Esophagus squamous epithelium (tissue), 5 donors: Measurements from ENCODE around the gene IL1RAPL1. TPM values are rescaled to one million over a fixed set of nuclear protein-coding genes. Genes with fewer than 3 reads are reported as not detected.

Experiments
- DNase-seq: peaks from one replicate; lab custom pipeline; 2025; lab: John Stamatoyannopoulos, UW
- H3K27ac ChIP-seq, 4 donors: fragments of 200-600 bp; sonication (generic); one replicate each; pipeline ENCODE4 v1.5.1; 2016 to 2019; ENCODE audit warnings: mild to moderate bottlenecking in 1 of 4
- H3K27me3 ChIP-seq, 4 donors: fragments of 200-600 bp; sonication (generic); 1 replicate in 3 of 4; 2 replicates in 1 of 4; pipeline versions ENCODE4 v1.5.1 to v1.6.0; 2017 to 2021; ENCODE audit warnings: antibody characterized with exemption in 1 of 4
- H3K36me3 ChIP-seq, 3 donors: fragments of 200-600 bp; sonication (generic); one replicate each; pipeline ENCODE4 v1.5.1; 2016 to 2019
- H3K4me1 ChIP-seq, 3 donors: fragments of 200-600 bp; sonication (generic); one replicate each; pipeline ENCODE4 v1.5.1; 2017 to 2019
- H3K4me3 ChIP-seq, 4 donors: fragments of 200-600 bp; sonication (generic); 1 replicate in 3 of 4; 2 replicates in 1 of 4; pipeline ENCODE4 v1.5.1; 2016 to 2019; ENCODE audit warnings: mild to moderate bottlenecking in 2 of 4, moderate library complexity in 1 of 4
- H3K9me3 ChIP-seq, 3 donors: fragments of 200-600 bp; sonication (generic); one replicate each; pipeline ENCODE4 v1.5.1; 2016 to 2019
- CTCF ChIP-seq, 6 experiments: fragments of 450-650 bp in 4 of 6; fragments of 200-600 bp in 2 of 6; sonication (generic) in 2 of 6; IDR thresholded peaks; one replicate each; pipeline ENCODE4 v1.5.1; 2016 to 2019; ENCODE audit warnings: antibody characterized with exemption in 6 of 6, mild to moderate bottlenecking in 4 of 6, moderate library complexity in 4 of 6
- POLR2A ChIP-seq, 4 donors: fragments of 450-650 bp; IDR thresholded peaks; one replicate each; pipeline ENCODE4 v1.6.1; 2017; ENCODE audit warnings: antibody characterized with exemption in 4 of 4, mild to moderate bottlenecking in 4 of 4, moderate library complexity in 3 of 4
- WGBS, 2 donors: methylation state at CpG; one replicate each; pipeline ENCODE4 v1.1.5; 2018; 5-methylcytosine and 5-hydroxymethylcytosine counted together
- intact Hi-C: fragments of 100-400 bp; cut with DNase I; formaldehyde crosslinking; loops from one replicate; pipeline ENCODE4 v1.15.0; 2022
- total RNA-seq, 4 donors: library from RNA; depleted of rRNA; stranded (reverse); fragments of >200 nt; gene quantifications; one replicate each; pipeline ENCODE4 v1.1.0, GENCODE V29; 2016
- donor health status: DM: yes; HTN: yes; CAD: no.

Gene IL1RAPL1
- total RNA-seq, 4 donors from 2014 or later = 0.09 to 0.19 (median 0.13) TPM; not detected in 1

- no peak for DNase-seq
- intact Hi-C loops = no loop called here
- H3K27ac ChIP-seq = no peak overlapping the region
- H3K27me3 ChIP-seq = no peaks in the 10 kb centered on the region
- no peak overlapping the region for H3K4me3 ChIP-seq
- WGBS, 2 donors = 62 to 79% methylated on average over 2 of the region's 2 CpGs
- no peaks in the 10 kb centered on the region for H3K9me3 ChIP-seq
- no peaks in the 10 kb centered on the region for H3K36me3 ChIP-seq
- no peaks in the 10 kb centered on the region for H3K4me1 ChIP-seq
- TF ChIP-seq POLR2A (IDR thresholded peaks at IDR 0.05) (no peak), CTCF (IDR thresholded peaks at IDR 0.05) (no peak)
These were observed 1200.4 kb downstream of the IL1RAPL1 start for GRCh38 chrX:29787656-29788055.

GRCh38 chrX:29788991-29789699 is 1201.9 kb downstream of the IL1RAPL1 start:
- Histone ChIP-seq H3K4me3 (no peak overlapping the region), H3K4me1 (no peaks in the 10 kb centered on the region), H3K27me3 (no peaks in the 10 kb centered on the region), H3K36me3 (no peaks in the 10 kb centered on the region), H3K27ac (no peak overlapping the region), H3K9me3 (no peaks in the 10 kb centered on the region)
- intact Hi-C loops = no loop called here
- DNase-seq = no peak
- TF ChIP-seq CTCF (IDR thresholded peaks at IDR 0.05) (no peak), POLR2A (IDR thresholded peaks at IDR 0.05) (no peak)
- WGBS, 2 donors = 57 to 61% methylated on average over 4 of the region's 4 CpGs

- Histone ChIP-seq H3K36me3 (no peaks in the 10 kb centered on the region), H3K27me3 (no peaks in the 10 kb centered on the region), H3K4me1 (no peaks in the 10 kb centered on the region), H3K9me3 (no peaks in the 10 kb centered on the region), H3K4me3 (no peak overlapping the region), H3K27ac (no peak overlapping the region)
- intact Hi-C loops = no loop called here
- DNase-seq = no peak
- no peak for TF ChIP-seq POLR2A (IDR thresholded peaks at IDR 0.05)
- TF ChIP-seq CTCF (IDR thresholded peaks at IDR 0.05) = no peak
- 41 to 62% methylated on average over 5 of the region's 5 CpGs for WGBS, 2 donors
These were observed 1205.1 kb downstream of the IL1RAPL1 start for GRCh38 chrX:29792335-29792734.

GRCh38 chrX:29797156-29797555 is 1209.9 kb downstream of the IL1RAPL1 start:
- intact Hi-C loops = no loop called here
- Histone ChIP-seq H3K4me1 (no peaks in the 10 kb centered on the region), H3K36me3 (no peaks in the 10 kb centered on the region), H3K27ac (no peak overlapping the region), H3K4me3 (no peak overlapping the region), H3K9me3 (no peaks in the 10 kb centered on the region), H3K27me3 (no peaks in the 10 kb centered on the region)
- 38 to 75% methylated on average over 1 to 2 of the region's 2 CpGs for WGBS, 2 donors
- TF ChIP-seq POLR2A (IDR thresholded peaks at IDR 0.05) (no peak), CTCF (IDR thresholded peaks at IDR 0.05) (no peak)
- DNase-seq = no peak

GRCh38 chrX:29798469-29798868 is 1211.2 kb downstream of the IL1RAPL1 start:
- no peak overlapping the region for H3K4me3 ChIP-seq
- no peaks in the 10 kb centered on the region for H3K4me1 ChIP-seq
- TF ChIP-seq POLR2A (IDR thresholded peaks at IDR 0.05) (no peak), CTCF (IDR thresholded peaks at IDR 0.05) (no peak)
- DNase-seq = no peak
- WGBS, 2 donors = 55 to 90% methylated on average over 2 of the region's 2 CpGs
- H3K27ac ChIP-seq = no peak overlapping the region
- no peaks in the 10 kb centered on the region for H3K9me3 ChIP-seq
- no peaks in the 10 kb centered on the region for H3K36me3 ChIP-seq
- H3K27me3 ChIP-seq = no peaks in the 10 kb centered on the region
- intact Hi-C loops = no loop called here
